GM12878 (cell line): Measurements from ENCODE around the gene ZNF71. TPM values are rescaled to one million over a fixed set of nuclear protein-coding genes. Genes with fewer than 3 reads are reported as not detected.

ENCODE experiments used
- ATAC-seq: fragments of 200-7000 bp; cut with Tn5 transposase; 3 replicates; pipeline ENCODE4 v1.9.1; 2020; ENCODE audit warnings: mild to moderate bottlenecking, moderate library complexity
- BruUV-seq: library from RNA; stranded (reverse); fragments of 400-500 nt; replicated peaks from 2 replicates; lab custom pipeline; 2021; lab: Mats Ljungman, UMichigan
- CTCF ChIA-PET: fragments of 300-600 bp; sonication (Branson Sonifier 250); formaldehyde crosslinking; extraction: SDS; loops from one replicate; lab custom pipeline; 2021; ENCODE audit warnings: inconsistent platforms; lab: Yijun Ruan, JAX
- POLR2A ChIA-PET: fragments of 350-600 bp; formaldehyde crosslinking; extraction: SDS; loops from one replicate; lab custom pipeline; 2021; ENCODE audit warnings: inconsistent platforms; lab: Charles Lee
- RAD21 ChIA-PET: fragments of 300-600 bp; sonication (Branson Sonifier 250); formaldehyde crosslinking; loops from one replicate; lab custom pipeline; 2023; ENCODE audit warnings: antibody characterized with exemption; ENCODE audit not compliant: unreplicated experiment; lab: Charles Lee
- SMC1A ChIA-PET: fragments of 300-600 bp; sonication (Branson Sonifier 250); formaldehyde crosslinking; loops from one replicate; lab custom pipeline; 2023; ENCODE audit not compliant: unreplicated experiment, uncharacterized antibody; lab: Charles Lee
- DNase-seq: peaks from one replicate; pipeline ENCODE4 v3.0.0-alpha.2; 2011; ENCODE audit warnings: low read depth, low spot score
- FAIRE-seq: peaks from 3 replicates; lab custom pipeline; 2011; peaks lifted over from hg19 to GRCh38; lab: Jason Lieb, UNC
- H2AFZ ChIP-seq: 2 replicates; pipeline ENCODE4 v1.6.0; 2011; ENCODE audit warnings: low read depth, low read length, control low read depth; ENCODE audit not compliant: control insufficient read depth
- H3K27ac ChIP-seq: 2 replicates; pipeline ENCODE4 v1.5.1; 2011; ENCODE audit warnings: control low read depth; ENCODE audit not compliant: control insufficient read depth, insufficient read depth
- H3K27me3 ChIP-seq, 2 experiments: replicated peaks in 1 of 2; 2 replicates each; pipeline versions ENCODE4 v1.6.0 to v1.6.1; 2011; ENCODE audit warnings: low read length in 1 of 2; ENCODE audit not compliant: control insufficient read depth in 2 of 2, insufficient read depth in 2 of 2
- H3K36me3 ChIP-seq, 2 experiments: 2 replicates each; pipeline ENCODE4 v1.5.1; 2011; ENCODE audit warnings: low read length in 1 of 2; ENCODE audit not compliant: control insufficient read depth in 2 of 2, insufficient read depth in 2 of 2
- H3K4me1 ChIP-seq: 2 replicates; pipeline ENCODE4 v1.6.1; 2011; ENCODE audit warnings: mild to moderate bottlenecking, low read length, moderate library complexity, mixed read lengths; ENCODE audit not compliant: control insufficient read depth, insufficient read depth
- H3K4me2 ChIP-seq: 2 replicates; pipeline ENCODE4 v1.6.0; 2011; ENCODE audit warnings: control low read depth; ENCODE audit not compliant: control insufficient read depth, insufficient read depth
- H3K4me3 ChIP-seq: fragments of 200-600 bp; sonication (generic); 2 replicates; pipeline ENCODE4 v1.5.1; 2016
- H3K79me2 ChIP-seq: 2 replicates; pipeline ENCODE4 v1.6.0; 2011; ENCODE audit warnings: low read length; ENCODE audit not compliant: control insufficient read depth, insufficient read depth
- H3K9ac ChIP-seq: 2 replicates; pipeline ENCODE4 v1.8.0; 2011; ENCODE audit warnings: low read length, control low read depth, mixed read lengths; ENCODE audit not compliant: control insufficient read depth, insufficient read depth
- H3K9me3 ChIP-seq: replicated peaks from 3 replicates; pipeline ENCODE4 v1.5.1; 2011; ENCODE audit warnings: mild to moderate bottlenecking, low read length; ENCODE audit not compliant: control insufficient read depth, insufficient read depth
- H4K20me1 ChIP-seq: 2 replicates; pipeline ENCODE4 v1.6.0; 2011; ENCODE audit not compliant: control insufficient read depth, insufficient read depth
- BCL11A ChIP-seq: IDR thresholded peaks from 2 replicates; pipeline ENCODE4 v1.6.1; 2011; ENCODE audit warnings: low read depth, low read length
- BMI1 ChIP-seq: fragments of 450-650 bp; IDR thresholded peaks from 2 replicates; pipeline ENCODE4 v1.6.1; 2016; ENCODE audit warnings: mild to moderate bottlenecking, moderate library complexity, borderline replicate concordance
- CREM ChIP-seq: IDR thresholded peaks from 2 replicates; pipeline ENCODE4 v1.6.1; 2014; ENCODE audit warnings: antibody characterized with exemption, low read depth
- ETV6 ChIP-seq, 2 experiments: fragments of 450-650 bp in 1 of 2; IDR thresholded peaks in 1 of 2; conservative IDR thresholded peaks in 1 of 2; 2 replicates each; pipeline ENCODE4 v1.6.1; 2014; ENCODE audit warnings: antibody characterized with exemption in 1 of 2, borderline replicate concordance in 1 of 2, low read depth in 1 of 2, mild to moderate bottlenecking in 1 of 2, moderate library complexity in 1 of 2
- MAX ChIP-seq: IDR thresholded peaks from 2 replicates; pipeline ENCODE4 v1.6.1; 2012; ENCODE audit warnings: low read depth, low read length, improper control_type of control experiment
- SREBF2 ChIP-seq: IDR thresholded peaks from 2 replicates; pipeline ENCODE4 v1.6.1; 2012; ENCODE audit warnings: mild to moderate bottlenecking, low read length
- TCF12 ChIP-seq: IDR thresholded peaks from 2 replicates; pipeline ENCODE4 v1.6.1; 2011; ENCODE audit warnings: low read depth, mild to moderate bottlenecking, low read length
- TCF3 ChIP-seq: IDR thresholded peaks from 2 replicates; pipeline ENCODE4 v1.6.1; 2012; ENCODE audit warnings: low read depth, mild to moderate bottlenecking, low read length, borderline replicate concordance; ENCODE audit not compliant: insufficient read depth
- YBX1 ChIP-seq: fragments of 450-650 bp; IDR thresholded peaks from 2 replicates; pipeline ENCODE4 v1.6.1; 2016; ENCODE audit warnings: antibody characterized with exemption
- WGBS: methylation state at CpG from one replicate; pipeline ENCODE4 v1.1.6; 2016; ENCODE audit warnings: low lambda C conversion rate; ENCODE audit not compliant: insufficient replicate concordance, insufficient coverage; ENCODE audit errors: missing lambda C conversion rate; 5-methylcytosine and 5-hydroxymethylcytosine counted together
- in situ Hi-C: fragments of 300-500 bp; cut with MboI; formaldehyde crosslinking; loops from 9 replicates; pipeline ENCODE4 v1.14.3; 2018; ENCODE audit warnings: mixed read lengths
- intact Hi-C: fragments of 100-400 bp; cut with micrococcal nuclease; formaldehyde crosslinking; loops from one replicate; pipeline ENCODE4 v1.14.2; 2022; ENCODE audit not compliant: unreplicated experiment
- polyA plus RNA-seq, 11 experiments: library from polyadenylated mRNA; depleted of rRNA in 4 of 11; unstranded in 6 of 11; stranded (reverse) in 5 of 11; fragments of >200 nt; fragmentation: Nextera tagmentation in 4 of 11; fragmentation: Illumina TruSeq in 1 of 11; extraction: Ambion mirVana in 4 of 11; extraction: Trizol in 1 of 11; gene quantifications; 1 replicate in 1 of 11; 2 replicates in 10 of 11; pipeline versions ENCODE4 v1.2.1 to v1.2.3, GENCODE V29; 2011 to 2016; ENCODE audit warnings: inconsistent platforms in 2 of 11, missing spikeins in 2 of 11, low read depth in 1 of 11
- total RNA-seq, 4 experiments: library from RNA; depleted of rRNA in 3 of 4; stranded (reverse); fragments of >200 nt in 3 of 4; fragmentation: Illumina TruSeq in 1 of 4; extraction: Trizol in 1 of 4; gene quantifications; 2 replicates each; pipeline versions ENCODE4 v1.2.1 to v1.2.3, GENCODE V29; 2013 to 2021

Gene ZNF71
- total and polyA plus RNA-seq, 10 of the 15 experiments (the other 5 are each of a cell fraction or from before 2014, with no cell fraction given), result 0.48 to 5.7 (median 3.5) TPM

- RAD21 ChIA-PET, result no interaction called here
- H3K79me2 ChIP-seq, result peaks cover 2% of the 10 kb centered on the region; the same call in 1 of the 2 replicates
- H3K4me2 ChIP-seq, result no peak overlapping the region
- BruUV-seq, result no TSS peak
- intact Hi-C loops (no loop called here), in situ Hi-C loops (no loop called here)
- DNase-seq (no peak), ATAC-seq (no peak), FAIRE-seq (no peak)
- H2AFZ ChIP-seq, result no peak overlapping the region
- 81% methylated on average over 4 of the region's 4 CpGs for WGBS
- peaks cover 3% of the 10 kb centered on the region; the same call in 2 of the 3 replicates for H3K9me3 ChIP-seq
- H3K9ac ChIP-seq, result no peak overlapping the region
- CTCF ChIA-PET, result no interaction called here
- POLR2A ChIA-PET, result no interaction called here
- H4K20me1 ChIP-seq, result no peaks in the 10 kb centered on the region
- no peak for TF ChIP-seq YBX1
- TF ChIP-seq CREM, result no peak
- TF ChIP-seq BMI1, result no peak
- TF ChIP-seq BCL11A, result no peak
- TF ChIP-seq SREBF2, result no peak
- TF ChIP-seq TCF3, result no peak
- TF ChIP-seq ETV6 (conservative IDR thresholded peaks at IDR 0.05 in 1 of 2, IDR thresholded peaks at IDR 0.05 in 1 of 2; ENCODE audit: borderline replicate concordance in 1 of 2, low read depth in 1 of 2), result no peak
- TF ChIP-seq MAX, result no peak
- no peak for TF ChIP-seq TCF12
- H3K36me3 ChIP-seq, result no peaks in the 10 kb centered on the region
- no peak overlapping the region for H3K27ac ChIP-seq
- H3K4me1 ChIP-seq, result no peaks in the 10 kb centered on the region; the same call in 1 of the 2 replicates
- no peak overlapping the region for H3K4me3 ChIP-seq
- H3K27me3 ChIP-seq, result no peaks in the 10 kb centered on the region
- SMC1A ChIA-PET, result no interaction called here
Measured at GRCh38 chr19:56596676-56597075, 1.6 kb downstream of the ZNF71 start.
